Activated CD8-positive, alpha-beta memory T cell treated with anti-CD3 and anti-CD28 coated beads for 36 hours (primary cell): ENCODE measurements around the gene ATXN1. TPM values are rescaled to one million over a fixed set of nuclear protein-coding genes. Genes with fewer than 3 reads are reported as not detected.
"Not testable (repeated sequence)": the region's sequence is repeated elsewhere in the genome, so short reads cannot be mapped to it uniquely, and the experiment has no call there.

Experiments
- CTCF ChIA-PET: fragments of 350-600 bp; sonication (Branson Sonifier 250); formaldehyde crosslinking; loops from one replicate; lab custom pipeline; 2021; ENCODE audit warnings: antibody characterized with exemption; lab: Charles Lee
- POLR2A ChIA-PET: fragments of 350-600 bp; sonication (Branson Sonifier 250); formaldehyde crosslinking; loops from one replicate; lab custom pipeline; 2021; ENCODE audit warnings: antibody characterized with exemption; lab: Charles Lee
- total RNA-seq, 2 experiments: library from RNA; stranded (reverse); gene quantifications; one replicate each; pipeline ENCODE4 v1.2.3, GENCODE V29; 2021

Gene ATXN1
- total RNA-seq, 2 experiments from 2014 or later = 75.0 to 85.3 TPM

DNA sequence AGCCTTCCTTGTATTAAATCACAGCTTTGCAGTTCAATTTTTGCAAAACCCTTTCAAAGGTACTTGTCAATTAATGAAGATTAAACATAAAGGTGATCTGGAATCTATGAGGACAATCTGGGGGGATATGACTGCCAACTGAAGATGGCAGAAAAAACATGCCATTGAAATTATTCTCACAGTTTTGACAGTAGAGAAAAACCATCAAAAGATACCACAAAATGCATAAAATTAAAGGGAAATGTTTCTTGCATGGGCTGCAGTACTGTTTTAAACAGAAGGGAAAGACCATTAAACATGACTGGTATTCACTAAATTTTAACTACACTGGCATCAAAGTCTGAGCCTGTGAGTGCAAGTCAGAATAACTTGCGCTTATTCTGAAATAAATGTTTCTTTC lies 194.2 kb downstream of the ATXN1 start:
- CTCF ChIA-PET = interaction anchor here (0.6 kb wide), 1 partner anchor 158 kb away, joined by 3 read pairs; no protein-coding TSS in a partner anchor
- POLR2A ChIA-PET = no interaction called here

DNA sequence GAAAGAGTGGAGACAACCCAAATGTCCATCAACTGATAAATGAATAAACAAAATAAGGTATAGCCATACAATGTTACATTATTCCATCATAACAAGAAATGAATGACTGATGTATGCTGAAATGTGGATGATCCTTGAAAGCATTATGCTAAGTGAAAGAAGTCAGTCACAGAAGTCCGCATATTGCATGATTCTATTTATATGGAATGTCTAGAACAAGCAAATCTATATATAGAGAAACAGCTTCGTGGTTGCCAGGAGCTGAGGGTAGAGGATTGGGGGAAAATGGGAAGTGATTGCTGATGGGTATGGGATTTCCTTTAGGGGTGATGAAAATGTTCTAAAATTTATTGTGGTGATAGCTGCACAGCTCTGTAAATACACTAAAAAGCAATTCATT lies 196.8 kb downstream of the ATXN1 start:
- ChIA-PET POLR2A (no interaction called here), CTCF (no interaction called here)

DNA sequence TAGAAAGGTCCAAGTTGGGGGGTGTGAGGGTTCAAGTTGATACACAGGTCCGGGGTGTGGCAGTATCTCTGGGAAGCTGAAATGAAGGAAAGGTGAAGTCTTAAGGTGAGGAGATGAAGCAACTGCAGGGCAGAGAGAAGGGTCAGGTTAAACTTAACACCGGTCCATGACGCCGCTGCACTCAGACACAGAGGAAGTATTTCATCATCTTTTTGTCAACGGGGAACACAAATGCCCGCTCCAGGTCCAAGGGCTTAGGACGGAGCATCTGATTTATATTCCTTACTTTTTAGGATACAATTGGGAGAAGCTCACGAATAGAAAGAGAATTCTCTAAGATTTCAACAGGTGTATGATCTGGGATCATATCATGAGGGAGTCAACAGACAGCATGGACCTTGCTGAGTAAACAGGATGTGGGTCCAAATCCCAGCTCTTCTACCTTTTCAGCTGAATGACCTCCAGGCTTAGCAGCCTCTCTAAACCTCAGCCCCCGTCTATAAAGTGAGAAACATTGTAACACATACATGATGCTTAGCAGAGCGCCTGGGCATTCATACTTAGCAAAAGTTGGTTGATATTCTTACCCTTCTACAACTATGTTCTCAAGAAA lies 197.5 kb downstream of the ATXN1 start:
- ChIA-PET POLR2A (no interaction called here), CTCF (no interaction called here)

DNA sequence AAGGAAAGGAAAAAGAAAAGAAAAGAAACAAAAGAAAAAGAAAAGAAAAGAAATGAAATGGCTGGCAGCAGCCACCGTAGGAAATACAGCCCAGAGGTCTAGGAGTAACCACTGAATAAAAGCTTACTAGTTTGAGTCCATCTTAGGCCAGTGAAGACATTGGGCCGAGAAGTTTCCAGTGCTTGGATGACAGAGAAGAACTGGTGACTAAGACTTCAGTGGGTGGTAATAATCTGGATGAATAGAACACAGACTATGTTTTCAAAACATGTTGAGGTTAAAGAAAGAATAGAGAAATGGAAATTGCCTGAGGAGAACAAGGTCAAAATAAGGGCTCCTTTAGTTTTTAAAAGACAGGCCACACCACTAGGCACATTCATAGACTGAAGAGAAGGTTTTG lies 198.8 kb downstream of the ATXN1 start:
- CTCF ChIA-PET = no interaction called here
- POLR2A ChIA-PET = no interaction called here

DNA sequence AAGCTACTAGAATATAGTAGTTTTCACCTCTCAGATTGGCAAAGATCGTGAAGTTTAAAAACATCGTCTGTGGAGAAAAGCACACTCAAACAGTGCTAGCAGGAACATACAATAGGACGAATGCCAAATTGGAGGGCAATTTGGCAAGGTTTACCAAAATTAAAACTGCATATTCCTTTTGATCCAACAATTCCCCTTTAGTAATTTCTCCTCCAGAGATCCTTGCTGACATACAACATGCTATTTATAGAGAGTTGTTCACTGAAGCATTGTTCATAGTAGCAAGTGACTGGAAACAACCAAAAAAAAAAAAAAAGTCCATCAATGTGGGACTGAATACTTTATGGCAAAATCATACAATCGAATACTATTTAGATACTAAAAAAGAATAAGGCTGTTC lies 202.2 kb downstream of the ATXN1 start:
- POLR2A ChIA-PET = no interaction called here
- CTCF ChIA-PET = no interaction called here

DNA sequence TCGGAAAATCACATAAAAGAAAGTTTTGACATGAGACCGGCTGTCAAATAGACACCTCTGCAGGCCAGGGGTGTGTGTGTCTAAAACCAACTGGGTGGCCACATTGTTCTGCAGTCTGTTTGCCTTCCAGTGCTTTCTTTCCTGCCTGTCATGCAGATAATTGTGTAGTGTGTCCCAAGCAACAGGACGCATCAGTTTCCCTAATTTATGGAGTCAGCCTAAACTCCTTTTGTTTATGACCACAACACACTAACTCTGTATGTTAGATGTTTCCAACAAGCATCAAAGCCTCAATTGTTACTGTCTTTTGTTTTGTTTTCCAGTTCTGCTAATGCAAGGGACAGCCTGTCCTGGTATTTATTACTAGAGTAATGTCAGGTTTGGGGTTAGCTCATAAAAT lies 205.7 kb downstream of the ATXN1 start:
- POLR2A ChIA-PET = no interaction called here
- CTCF ChIA-PET = no interaction called here

DNA sequence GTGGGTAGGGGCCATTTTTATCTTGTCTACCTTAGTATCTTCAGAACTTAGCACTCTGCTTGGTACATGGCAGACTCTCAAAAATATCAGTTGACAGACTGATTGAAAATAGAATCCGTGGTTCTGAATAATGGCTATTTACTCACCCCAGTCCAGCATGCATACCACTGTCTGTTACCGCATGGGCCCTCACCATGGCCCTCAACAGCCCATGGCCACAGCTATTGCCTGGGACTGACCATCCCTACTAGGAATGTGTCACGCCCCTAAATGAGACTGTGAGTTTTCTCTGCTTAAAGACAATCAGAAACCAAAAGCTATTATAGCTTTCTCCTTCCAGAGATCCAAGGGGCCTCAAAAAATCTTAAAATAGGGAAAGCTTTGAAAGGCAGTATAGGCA lies 207.7 kb downstream of the ATXN1 start:
- ChIA-PET POLR2A (no interaction called here), CTCF (no interaction called here)

DNA sequence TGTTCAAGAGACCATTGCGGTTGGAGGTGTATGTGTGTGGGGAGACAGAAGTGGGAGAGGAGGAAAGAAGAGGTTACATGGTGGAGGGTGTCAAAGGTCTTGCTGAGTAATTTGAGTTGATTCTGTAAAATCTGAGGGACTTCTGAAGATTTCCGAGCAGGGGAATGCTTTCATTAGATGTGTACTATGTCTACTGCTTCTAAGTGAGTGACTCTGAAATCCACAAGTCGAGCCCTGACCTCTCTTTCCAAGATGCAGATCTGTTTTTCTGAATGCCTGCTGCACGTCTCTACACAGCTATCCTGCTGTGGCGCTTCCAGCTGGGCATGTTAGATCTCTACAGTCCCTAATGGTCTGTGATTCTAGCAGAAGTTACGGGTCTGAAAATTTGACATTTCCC lies 209.8 kb downstream of the ATXN1 start:
- ChIA-PET POLR2A (no interaction called here), CTCF (no interaction called here)

DNA sequence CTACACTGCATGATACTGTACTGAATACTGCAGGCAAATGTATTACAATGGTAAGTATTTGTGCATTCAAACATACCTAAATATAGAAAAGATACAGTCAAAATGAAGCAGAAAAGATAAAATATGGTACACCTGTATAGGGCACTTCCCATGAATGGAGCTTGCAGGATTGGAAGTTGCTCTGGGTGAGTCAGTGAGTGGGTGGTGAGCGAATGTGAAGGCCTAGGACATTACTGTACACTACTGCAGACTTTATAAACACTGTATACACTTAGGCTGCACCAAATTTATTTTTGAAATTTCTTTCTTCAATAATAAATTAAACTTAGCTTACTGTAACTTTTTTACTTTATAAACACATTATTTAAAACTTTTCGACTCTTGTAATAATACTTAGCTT lies 213.1 kb downstream of the ATXN1 start:
- ChIA-PET POLR2A (no interaction called here), CTCF (no interaction called here)

DNA sequence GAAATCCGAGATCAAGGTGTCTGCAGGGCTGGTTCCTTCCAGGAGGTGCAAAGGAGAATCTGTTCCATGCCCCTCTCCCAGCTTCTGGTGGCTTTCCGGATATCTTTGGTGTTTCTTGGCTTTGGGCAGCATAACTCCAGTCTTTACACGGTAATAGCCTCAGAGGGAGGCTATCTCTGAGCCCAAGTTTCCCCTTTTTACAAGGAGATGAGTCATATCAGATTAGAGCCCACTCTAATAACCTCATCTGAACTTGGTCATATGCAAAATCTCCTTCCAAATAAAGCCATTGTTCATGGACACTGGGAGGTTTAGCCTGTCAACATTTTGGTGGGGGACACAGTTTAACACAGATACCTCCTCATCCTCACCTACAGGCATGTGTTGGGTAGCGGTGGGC lies 213.7 kb downstream of the ATXN1 start:
- ChIA-PET POLR2A (no interaction called here), CTCF (no interaction called here)

DNA sequence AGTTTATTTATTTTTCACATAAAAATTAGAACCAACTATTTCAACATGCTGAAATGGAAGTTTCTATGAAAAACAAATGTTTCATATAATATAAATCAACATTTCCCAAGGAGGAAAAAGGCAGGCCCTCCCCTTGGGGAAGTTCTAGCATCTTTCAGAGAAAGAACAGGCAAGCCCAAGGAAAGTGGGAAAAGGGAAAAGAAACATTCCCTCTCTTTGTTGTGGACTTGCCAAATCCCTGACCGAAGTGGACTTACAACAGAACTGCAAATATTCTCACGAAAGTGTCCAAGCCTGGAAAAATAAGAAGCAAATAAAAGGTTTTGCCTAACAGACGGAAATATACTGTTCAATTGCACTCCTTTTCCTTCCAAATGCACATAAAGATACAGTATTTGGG lies 214.4 kb downstream of the ATXN1 start:
- ChIA-PET CTCF (no interaction called here), POLR2A (no interaction called here)

DNA sequence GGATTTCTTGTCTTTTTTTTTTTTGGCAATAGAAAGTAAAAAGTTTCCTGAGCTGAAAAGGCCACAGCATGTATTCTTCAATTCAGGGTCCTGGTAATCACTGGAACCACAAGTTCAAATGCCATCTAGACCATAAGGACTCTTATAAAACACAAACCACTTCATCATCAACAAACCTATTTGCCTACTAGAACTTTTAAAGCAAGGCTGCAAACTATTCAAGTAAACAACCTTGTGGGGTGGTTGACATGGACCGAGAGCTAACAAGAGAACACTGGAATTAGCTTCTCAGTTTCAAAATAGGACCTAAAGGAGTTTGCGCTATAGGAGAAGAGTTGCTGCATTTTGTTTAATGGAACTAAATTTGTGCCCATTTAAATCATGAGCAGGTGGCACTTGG lies 215.9 kb downstream of the ATXN1 start:
- ChIA-PET CTCF (no interaction called here), POLR2A (no interaction called here)

DNA sequence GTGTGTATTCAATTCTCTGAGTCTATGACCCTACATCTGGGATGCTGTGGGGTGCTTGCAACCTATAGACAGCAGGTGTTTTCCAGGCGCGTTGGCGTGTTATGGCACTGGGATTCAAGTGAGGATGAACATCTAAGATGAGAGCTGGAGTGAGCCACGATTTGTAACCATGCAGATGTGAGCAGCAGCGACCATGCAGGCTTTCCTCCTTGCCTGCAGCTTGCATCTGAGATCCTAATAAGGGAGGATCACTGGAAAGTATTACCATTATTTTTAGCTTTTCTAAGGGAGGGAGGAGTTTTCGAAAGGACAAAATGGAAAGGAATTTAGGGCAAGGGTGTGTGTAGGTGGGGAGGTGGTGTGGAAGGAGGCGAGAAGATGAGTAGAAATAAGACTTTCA lies 216.7 kb downstream of the ATXN1 start:
- CTCF ChIA-PET = no interaction called here
- POLR2A ChIA-PET = no interaction called here

DNA sequence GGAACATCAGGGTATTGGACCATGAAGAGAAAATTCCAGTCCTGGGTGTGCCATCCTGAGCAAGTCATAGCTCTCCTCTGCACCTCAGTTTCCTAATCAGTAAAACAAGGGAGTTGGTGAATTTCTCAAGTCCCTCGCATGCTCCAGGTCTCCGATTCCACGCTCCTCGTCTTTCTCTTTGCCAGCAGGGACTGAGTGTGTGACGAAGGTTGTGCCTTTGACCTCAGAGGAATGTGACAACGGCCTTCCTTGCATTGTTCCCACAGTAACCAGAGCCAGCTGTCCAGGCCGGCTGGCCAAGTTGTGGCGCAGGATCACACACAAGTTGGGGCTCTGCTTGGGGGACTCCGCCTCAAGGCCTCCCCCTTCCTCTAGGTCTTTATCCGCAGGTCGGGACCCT lies 217.3 kb downstream of the ATXN1 start:
- POLR2A ChIA-PET = no interaction called here

DNA sequence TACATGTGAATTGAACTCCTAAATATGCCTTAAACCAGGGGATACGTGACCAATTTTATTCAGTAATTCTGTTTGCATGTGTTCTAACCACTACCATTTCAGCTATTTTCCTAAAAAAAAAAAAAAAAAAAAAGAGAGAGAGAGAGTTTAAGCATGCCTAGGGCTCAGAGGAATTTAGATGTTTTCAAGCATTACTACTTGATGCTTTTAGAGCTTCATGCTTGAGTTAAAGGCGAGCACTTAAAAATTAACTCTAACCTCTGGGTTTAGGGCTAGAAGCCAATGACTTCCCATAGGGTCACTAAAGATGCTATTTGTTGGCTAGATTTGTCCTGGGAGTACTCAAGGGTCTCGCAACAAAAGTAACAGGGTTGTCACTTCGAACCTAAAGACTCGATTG lies 217.7 kb downstream of the ATXN1 start:
- ChIA-PET CTCF (no interaction called here), POLR2A (no interaction called here)

More for the DNA sequence above, 217.3 kb downstream of the ATXN1 start:
- CTCF ChIA-PET = no interaction called here

DNA sequence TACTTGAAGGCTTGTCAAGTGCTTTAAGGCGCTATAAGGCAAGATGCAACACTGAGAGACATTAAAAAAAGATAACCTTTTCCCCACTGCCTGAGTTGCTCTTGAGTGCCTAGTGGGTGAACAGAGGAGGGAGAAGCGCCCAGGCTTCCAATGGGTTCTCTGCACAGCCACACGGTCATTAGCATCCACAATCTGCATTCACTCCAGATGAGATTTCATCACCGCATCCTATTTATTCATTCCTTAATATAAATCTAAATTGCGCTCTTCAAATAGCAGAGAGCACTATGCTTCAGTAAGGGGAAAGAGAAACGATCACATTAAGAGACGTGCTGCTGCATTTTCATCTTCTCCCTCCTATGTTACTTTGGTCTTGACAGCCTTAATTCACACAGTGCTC lies 219.2 kb downstream of the ATXN1 start:
- POLR2A ChIA-PET = interaction anchor here (0.8 kb wide), 1 partner anchor 219 kb away, joined by 10 read pairs; no protein-coding TSS in a partner anchor
- CTCF ChIA-PET = no interaction called here

DNA sequence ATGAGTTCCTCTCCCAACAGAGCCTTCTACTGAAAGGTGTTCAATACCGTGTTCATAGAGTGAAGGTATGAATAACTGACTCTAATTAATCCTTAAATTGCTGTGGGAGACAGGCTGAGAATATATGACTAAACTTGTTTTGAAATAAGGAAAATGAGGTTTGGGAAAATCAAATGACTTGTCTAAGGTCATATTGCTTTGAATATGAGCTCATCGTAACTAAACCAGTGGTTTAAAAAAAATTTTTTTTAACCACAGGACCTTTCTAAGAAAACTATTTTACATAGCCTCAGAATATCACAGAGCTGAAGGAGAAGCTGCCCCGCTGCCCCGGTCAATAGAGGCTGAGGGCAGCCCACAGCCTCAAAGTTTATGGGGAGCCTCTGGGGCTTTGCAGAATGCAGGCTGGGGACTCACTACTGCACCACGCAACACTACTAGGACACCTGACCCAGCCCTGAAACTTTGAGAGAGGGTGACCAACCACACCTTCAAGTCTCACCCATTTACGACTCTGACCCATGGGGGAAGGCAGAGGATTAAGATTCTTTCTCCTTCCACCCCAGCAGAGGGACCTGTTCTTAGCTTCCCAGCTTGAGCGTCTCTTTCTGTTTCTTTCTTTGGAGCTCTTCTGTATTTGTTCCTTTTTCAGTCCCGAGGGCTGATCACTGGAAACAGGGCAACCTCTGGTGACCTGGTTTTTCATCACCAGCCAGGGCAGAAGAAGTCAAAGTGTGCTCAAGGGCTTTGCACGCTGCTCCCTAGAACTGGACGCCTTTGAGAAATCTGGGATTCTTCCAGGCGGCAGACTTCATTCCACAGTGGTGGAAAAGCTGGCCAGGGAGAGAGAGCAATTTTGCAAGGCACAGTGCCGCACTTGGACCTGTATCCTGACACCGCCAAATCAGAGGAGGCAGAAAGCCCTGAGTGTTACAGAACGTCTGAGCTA lies 220.2 kb downstream of the ATXN1 start:
- ChIA-PET CTCF (no interaction called here), POLR2A (interaction anchor here (0.8 kb wide), 1 partner anchor 220 kb away, joined by 10 read pairs; no protein-coding TSS in a partner anchor)

DNA sequence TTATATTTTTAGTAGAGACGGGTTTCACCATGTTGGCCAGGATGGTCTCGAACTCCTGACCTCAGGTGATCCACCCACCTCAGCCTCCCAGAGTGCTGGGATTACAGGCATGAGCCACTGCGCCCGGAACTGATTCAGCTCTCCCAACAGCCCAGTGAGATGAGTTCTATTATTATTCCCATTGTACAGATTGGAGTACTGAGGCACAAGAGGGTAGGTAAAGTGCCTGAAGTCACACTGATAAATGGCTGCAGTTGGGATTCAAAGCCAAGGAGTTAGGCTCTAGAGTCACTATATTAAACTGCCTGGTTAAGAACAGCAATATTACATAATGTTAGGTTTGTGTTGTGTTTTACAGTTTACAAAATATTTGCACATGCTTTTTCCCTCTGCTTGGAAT lies 220.9 kb downstream of the ATXN1 start:
- POLR2A ChIA-PET, CTCF ChIA-PET: not testable (repeated sequence)

DNA sequence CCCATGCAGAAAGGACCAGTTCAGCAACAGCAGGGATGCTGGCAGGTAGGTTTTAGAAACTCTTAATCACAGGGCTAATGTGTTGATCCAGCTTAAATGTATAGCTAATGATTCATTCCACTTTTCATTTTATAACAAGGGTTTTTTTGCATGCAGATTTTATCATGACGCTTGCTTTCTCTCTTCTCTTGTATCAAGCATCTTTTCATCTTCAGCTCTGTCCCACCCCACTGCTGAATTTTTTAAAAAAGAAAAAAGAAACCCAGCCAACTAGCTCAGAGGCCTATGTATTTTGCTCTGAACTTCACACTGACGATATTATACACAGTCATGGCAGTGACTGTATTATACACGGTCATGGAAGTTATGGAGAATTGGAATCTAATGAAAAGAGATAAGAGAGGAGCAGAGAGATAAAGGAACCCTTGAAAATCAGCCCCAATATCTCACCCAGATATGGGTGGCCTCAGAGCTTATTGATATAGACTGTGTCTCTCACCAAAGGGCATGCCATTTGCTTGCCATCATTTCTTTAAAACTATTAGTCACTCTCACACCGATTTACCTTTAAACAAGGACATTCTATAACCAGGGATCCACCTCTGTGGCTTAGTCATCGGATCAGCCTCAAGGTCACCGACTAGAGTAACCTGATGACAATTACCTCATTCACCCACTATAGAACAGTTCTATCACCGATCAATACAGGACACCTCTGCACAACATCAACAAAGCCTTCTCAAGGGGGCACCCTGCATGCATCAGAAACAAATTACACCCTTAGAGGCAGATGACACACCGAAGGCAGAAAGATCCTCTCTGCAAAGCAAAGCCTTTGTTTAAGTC lies 222.0 kb downstream of the ATXN1 start:
- CTCF ChIA-PET = no interaction called here
- POLR2A ChIA-PET = no interaction called here

DNA sequence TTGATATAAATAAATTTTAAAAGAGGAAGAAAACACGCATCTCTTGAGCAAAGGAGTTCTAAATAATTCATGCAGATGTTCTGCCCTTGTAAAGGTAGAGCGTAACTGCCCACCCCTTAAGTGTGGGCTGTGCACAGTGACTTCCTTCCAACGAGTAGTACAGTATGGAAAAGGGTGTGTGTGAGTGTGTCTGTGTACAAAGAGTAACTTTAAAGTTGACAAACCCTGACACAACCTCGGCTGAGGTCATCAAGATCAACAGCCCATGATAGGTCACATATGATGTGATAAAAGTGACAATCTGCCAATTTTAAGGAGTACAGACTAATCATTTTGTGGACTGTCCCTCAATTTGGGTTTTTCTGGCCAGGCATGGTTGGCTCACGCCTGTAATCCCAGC lies 225.7 kb downstream of the ATXN1 start:
- POLR2A ChIA-PET = no interaction called here
- CTCF ChIA-PET = no interaction called here
